ENCODE results near the gene ULK1.
A peak's percentile ranks its signal among the peaks of the same experiment; 100 is the strongest.

Gene ULK1

DNA sequence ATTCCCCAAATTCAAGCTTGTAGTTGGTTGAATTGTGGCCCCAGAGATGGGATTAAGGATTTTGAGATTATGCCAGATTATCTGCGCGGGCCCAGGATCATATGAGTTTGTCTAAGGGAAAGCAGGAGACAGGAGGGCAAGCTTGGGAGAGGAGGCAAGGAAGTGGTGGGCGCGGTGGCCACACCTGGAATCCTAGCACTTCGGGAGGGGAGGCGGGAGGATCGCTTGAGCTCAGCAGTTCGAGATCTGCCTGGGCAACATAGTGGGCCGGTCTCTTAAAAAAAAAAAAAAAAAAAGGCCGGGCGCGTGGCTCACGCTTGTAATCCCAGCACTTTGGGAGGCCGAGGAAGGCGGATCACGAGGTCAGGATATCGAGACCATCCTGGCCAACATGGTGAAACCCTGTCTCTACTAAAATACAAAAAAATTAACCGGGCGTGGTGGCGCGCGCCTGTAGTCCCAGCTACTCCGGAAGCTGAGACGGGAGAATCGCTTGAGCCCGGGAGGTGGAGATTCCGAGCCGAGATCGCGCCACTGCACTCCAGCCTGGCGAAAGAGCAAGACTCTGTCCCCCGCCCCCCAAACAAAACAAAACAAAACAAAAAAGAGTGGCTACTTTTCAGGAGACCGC is 33.8 kb downstream of the ULK1 start:
- Mint-ChIP-seq H3K4me1 (ENCODE audit: low read depth) (peaks cover 23% of the 10 kb centered on the region), H3K27me3 (no peaks in the 10 kb centered on the region), H3K9me3 (ENCODE audit: low read depth) (no peaks in the 10 kb centered on the region), H3K36me3 (peaks cover 8% of the 10 kb centered on the region), H3K27ac (peak overlapping the region; percentile 86), H3K4me3 (peak overlapping the region; percentile 87)

GRCh38 chr12:131928711-131929580 is 34.5 kb downstream of the ULK1 start, which contains the start of gene PUS1:
PUS1 (plus strand) TSS chr12:131929276; CDS start chr12:131929723, 447 bp downstream.
- Mint-ChIP-seq H3K27ac (peak within 1 kb of the TSS; percentile 91), H3K4me1 (ENCODE audit: low read depth) (peaks cover 23% of the 10 kb centered on the region), H3K4me3 (peak within 1 kb of the TSS; percentile 96), H3K36me3 (peaks cover 8% of the 10 kb centered on the region), H3K9me3 (ENCODE audit: low read depth) (no peaks in the 10 kb centered on the region), H3K27me3 (no peaks in the 10 kb centered on the region)

DNA sequence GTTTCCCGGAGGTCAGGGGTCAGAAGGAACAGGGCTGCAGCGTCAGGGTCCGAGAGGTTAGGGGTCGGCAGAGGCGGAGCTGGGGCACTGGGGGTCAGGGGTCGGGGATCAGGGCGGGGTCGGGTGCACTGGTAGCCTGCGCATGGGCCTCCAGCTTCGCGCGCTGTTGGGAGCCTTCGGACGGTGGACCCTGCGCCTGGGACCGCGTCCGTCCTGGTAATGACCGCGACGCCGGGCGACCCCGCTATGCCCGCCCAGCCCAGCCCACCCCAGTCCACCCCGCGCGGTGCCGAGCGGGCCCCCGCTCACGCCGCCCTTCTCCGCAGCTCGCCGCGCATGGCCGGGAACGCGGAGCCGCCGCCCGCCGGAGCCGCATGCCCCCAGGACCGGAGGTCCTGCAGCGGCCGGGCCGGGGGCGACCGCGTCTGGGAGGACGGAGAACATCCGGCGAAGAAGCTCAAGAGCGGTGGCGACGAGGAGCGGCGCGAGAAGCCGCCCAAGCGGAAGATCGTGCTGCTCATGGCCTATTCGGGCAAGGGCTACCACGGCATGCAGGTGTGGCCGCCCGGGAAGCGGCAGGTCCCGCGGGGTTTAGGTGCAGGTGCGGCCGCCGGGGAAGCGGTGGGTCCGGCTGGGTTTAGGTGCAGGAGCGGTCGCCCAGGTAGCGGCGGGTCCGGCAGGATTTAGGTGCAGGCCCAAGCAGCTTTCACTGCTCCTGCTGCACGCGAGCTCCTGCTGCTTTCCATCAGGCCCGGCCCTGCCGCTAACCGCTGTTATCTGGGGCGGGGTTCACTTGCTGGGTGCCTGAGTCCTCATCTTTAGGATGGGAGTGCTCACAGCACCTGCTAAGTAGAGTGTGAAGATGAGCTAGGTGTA is 35.4 kb downstream of the ULK1 start:
- H3K27me3 Mint-ChIP-seq, result no peaks in the 10 kb centered on the region
- H3K4me1 Mint-ChIP-seq (ENCODE audit: low read depth), result peaks cover 18% of the 10 kb centered on the region
- peak overlapping the region; percentile 91 for H3K27ac Mint-ChIP-seq
- peaks cover 8% of the 10 kb centered on the region for H3K36me3 Mint-ChIP-seq
- H3K9me3 Mint-ChIP-seq (ENCODE audit: low read depth), result no peaks in the 10 kb centered on the region
- H3K4me3 Mint-ChIP-seq, result peak overlapping the region; percentile 96

DNA sequence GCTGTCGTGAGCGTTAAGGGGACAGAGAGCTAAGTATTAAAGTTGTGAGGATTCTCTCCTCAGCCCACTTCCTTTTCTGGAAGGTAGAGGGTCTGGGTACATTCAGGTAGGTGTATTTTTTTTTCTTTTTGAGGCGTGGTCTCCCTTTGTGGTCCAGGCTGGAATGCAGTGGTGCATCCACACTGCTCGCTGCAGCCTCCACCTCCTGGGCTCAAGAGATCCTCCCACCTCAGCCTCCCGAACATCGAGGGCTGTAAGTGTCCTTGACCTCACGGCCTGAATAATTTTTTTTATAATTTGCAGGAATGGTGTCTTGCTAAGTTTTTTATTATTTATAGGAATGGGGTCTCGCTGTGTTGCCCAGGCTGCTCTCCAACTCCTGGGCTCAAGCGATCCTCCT is 36.1 kb downstream of the ULK1 start:
- no peaks in the 10 kb centered on the region for H3K27me3 Mint-ChIP-seq
- H3K27ac Mint-ChIP-seq, result peak overlapping the region; percentile 91
- peaks cover 16% of the 10 kb centered on the region for H3K4me1 Mint-ChIP-seq (ENCODE audit: low read depth)
- peak overlapping the region; percentile 96 for H3K4me3 Mint-ChIP-seq
- H3K9me3 Mint-ChIP-seq (ENCODE audit: low read depth), result no peaks in the 10 kb centered on the region
- H3K36me3 Mint-ChIP-seq, result peaks cover 8% of the 10 kb centered on the region

DNA sequence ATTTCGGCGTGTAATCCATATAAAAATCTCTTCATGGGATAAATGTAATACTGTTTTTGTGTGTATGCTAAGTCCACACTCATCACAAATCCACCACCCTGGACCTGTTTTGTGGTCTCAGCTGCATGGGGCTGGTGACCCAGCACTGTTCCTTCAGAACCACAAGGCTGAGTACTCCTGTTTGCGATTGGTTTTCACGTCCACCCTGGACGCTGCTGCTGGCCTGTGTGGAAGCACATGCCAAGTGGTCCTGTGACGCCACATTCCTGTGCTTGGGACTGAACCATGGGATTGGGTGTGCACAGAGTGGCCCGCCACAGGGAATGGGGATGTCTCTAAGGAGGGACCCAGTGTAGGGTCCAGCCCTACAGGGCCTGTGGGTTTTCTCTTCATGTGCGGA is 39.0 kb downstream of the ULK1 start:
- Mint-ChIP-seq H3K9me3 (ENCODE audit: low read depth) (no peaks in the 10 kb centered on the region), H3K36me3 (peaks cover 10% of the 10 kb centered on the region), H3K4me1 (ENCODE audit: low read depth) (peaks cover 14% of the 10 kb centered on the region), H3K4me3 (no peak overlapping the region), H3K27me3 (no peaks in the 10 kb centered on the region), H3K27ac (no peak overlapping the region)

- Mint-ChIP-seq H3K4me3 (no peak overlapping the region), H3K9me3 (ENCODE audit: low read depth) (no peaks in the 10 kb centered on the region), H3K36me3 (peaks cover 10% of the 10 kb centered on the region), H3K27ac (no peak overlapping the region), H3K27me3 (no peaks in the 10 kb centered on the region), H3K4me1 (ENCODE audit: low read depth) (peaks cover 14% of the 10 kb centered on the region)
Observed at GRCh38 chr12:131934535-131934934, 40.1 kb downstream of the ULK1 start.

DNA sequence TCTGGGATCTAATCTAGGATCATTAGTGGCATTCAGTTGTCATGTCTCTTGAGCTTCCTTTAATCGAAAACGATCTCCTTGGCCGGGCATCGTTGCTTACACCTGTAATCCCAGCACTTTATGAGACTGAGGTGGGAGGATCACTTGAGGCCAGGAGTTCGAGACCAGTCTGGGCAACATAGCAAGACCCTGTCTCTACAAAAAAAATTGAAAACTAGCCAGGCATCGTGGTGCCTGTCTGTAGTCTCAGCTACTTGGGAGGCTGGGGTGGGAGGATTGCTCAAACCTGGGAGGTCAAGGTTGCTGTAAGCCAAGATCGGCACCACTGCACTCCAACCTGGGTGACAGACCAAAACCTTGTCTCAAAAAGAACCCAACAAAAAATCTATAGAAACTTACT is 43.7 kb downstream of the ULK1 start:
- H3K27ac Mint-ChIP-seq, result no peak overlapping the region
- no peaks in the 10 kb centered on the region for H3K4me1 Mint-ChIP-seq (ENCODE audit: low read depth)
- H3K4me3 Mint-ChIP-seq, result no peak overlapping the region
- no peaks in the 10 kb centered on the region for H3K9me3 Mint-ChIP-seq (ENCODE audit: low read depth)
- peaks cover 2% of the 10 kb centered on the region for H3K36me3 Mint-ChIP-seq
- H3K27me3 Mint-ChIP-seq, result no peaks in the 10 kb centered on the region

DNA sequence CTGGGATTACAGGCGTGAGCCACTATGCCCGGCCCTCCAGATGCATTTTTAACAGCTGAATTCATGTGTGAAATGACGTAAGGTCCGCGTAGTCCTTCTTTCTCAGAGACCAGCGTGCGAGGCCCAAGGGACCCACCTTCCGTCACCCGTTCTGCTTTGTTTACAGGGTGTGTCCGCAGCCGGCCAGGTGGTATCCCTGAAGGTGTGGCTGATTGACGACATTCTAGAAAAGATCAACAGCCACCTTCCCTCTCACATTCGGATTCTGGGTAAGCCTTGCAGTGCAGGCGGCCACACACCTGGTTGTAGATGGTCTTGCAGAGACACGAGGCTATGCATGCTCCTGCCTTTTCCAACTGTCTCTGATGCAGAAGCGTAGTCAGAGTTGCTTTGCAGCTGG is 44.6 kb downstream of the ULK1 start:
- Mint-ChIP-seq H3K27me3 (no peaks in the 10 kb centered on the region), H3K9me3 (ENCODE audit: low read depth) (no peaks in the 10 kb centered on the region), H3K4me1 (ENCODE audit: low read depth) (no peaks in the 10 kb centered on the region), H3K4me3 (no peak overlapping the region), H3K27ac (no peak overlapping the region), H3K36me3 (peaks cover 2% of the 10 kb centered on the region)

- Mint-ChIP-seq H3K27ac (no peak overlapping the region), H3K4me1 (ENCODE audit: low read depth) (no peaks in the 10 kb centered on the region), H3K4me3 (no peak overlapping the region), H3K9me3 (ENCODE audit: low read depth) (no peaks in the 10 kb centered on the region), H3K27me3 (no peaks in the 10 kb centered on the region), H3K36me3 (peaks cover 2% of the 10 kb centered on the region)
Observed at GRCh38 chr12:131940141-131940547, 45.7 kb downstream of the ULK1 start.

DNA sequence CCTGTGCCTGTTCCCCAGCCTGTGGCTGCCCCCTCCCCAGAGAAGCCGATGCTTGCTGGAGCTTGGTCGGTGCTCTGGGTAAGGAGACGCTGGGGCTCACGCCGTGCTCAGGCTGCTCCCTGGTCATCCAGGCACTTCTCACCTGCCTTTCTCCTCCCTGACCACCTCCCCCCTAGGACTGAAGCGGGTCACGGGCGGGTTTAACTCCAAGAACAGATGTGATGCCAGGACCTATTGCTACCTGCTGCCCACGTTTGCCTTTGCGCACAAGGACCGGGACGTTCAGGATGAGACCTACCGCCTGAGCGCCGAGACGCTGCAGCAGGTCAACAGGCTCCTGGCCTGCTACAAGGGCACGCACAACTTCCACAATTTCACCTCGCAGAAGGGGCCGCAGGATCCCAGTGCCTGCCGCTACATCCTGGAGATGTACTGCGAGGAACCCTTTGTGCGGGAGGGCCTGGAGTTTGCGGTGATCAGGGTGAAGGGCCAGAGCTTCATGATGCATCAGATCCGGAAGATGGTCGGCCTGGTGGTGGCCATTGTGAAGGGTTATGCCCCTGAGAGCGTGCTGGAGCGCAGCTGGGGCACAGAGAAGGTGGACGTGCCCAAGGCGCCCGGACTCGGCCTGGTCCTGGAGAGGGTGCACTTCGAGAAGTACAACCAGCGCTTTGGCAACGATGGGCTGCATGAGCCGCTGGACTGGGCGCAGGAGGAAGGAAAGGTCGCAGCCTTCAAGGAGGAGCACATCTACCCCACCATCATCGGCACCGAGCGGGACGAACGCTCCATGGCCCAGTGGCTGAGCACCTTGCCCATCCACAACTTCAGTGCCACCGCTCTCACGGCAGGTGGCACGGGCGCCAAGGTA is 46.9 kb downstream of the ULK1 start:
- no peaks in the 10 kb centered on the region for H3K4me1 Mint-ChIP-seq (ENCODE audit: low read depth)
- H3K27me3 Mint-ChIP-seq, result no peaks in the 10 kb centered on the region
- no peak overlapping the region for H3K4me3 Mint-ChIP-seq
- no peak overlapping the region for H3K27ac Mint-ChIP-seq
- no peaks in the 10 kb centered on the region for H3K9me3 Mint-ChIP-seq (ENCODE audit: low read depth)
- peaks cover 2% of the 10 kb centered on the region for H3K36me3 Mint-ChIP-seq

GRCh38 chr12:131941987-131942341 is 47.5 kb downstream of the ULK1 start:
- Mint-ChIP-seq H3K4me3 (no peak overlapping the region), H3K4me1 (ENCODE audit: low read depth) (no peaks in the 10 kb centered on the region), H3K9me3 (ENCODE audit: low read depth) (no peaks in the 10 kb centered on the region), H3K27ac (no peak overlapping the region), H3K27me3 (no peaks in the 10 kb centered on the region), H3K36me3 (peaks cover 2% of the 10 kb centered on the region)

DNA sequence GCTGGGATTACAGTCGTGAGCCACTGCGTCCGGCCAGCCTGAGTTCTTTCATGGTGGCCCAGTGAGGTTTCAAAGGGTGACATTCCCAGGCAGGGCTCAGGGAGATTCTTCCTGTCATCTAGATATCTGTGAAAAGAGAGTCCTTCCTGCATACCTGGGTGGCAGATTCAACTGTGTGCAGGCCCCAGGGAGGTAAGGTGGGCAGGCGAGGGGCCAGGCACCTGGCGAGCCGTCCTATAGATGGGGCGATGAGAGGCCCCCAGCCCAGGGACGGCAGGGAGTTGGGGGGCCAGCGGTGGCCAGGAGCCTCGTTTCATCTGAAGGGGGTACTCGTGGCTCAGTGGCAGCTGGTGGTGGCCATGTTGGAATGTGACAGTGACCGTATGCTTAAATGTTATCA is 48.2 kb downstream of the ULK1 start:
- Mint-ChIP-seq H3K27me3 (no peaks in the 10 kb centered on the region), H3K4me3 (no peak overlapping the region), H3K36me3 (peaks cover 2% of the 10 kb centered on the region), H3K9me3 (ENCODE audit: low read depth) (no peaks in the 10 kb centered on the region), H3K27ac (no peak overlapping the region), H3K4me1 (ENCODE audit: low read depth) (peaks cover 5% of the 10 kb centered on the region)

DNA sequence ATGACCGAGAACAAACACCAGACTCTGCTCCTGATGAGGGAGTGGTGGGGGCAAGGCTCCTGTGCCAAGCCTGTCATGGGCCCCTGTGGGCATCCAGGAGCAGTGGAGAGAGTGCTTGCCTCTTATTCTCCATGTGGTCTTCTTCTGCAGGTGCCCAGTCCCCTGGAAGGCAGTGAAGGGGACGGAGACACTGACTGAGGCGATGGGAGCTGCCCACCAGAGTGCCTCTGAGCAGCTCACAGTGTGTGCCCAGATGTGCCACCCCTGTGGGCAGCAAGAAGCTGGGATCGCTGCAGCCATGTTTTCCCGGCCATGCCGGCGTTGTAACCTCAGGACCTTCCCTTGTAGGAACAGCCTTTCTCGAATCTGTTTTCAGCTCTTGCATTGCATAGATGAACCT is 49.0 kb downstream of the ULK1 start:
- Mint-ChIP-seq H3K4me3 (no peak overlapping the region), H3K27ac (no peak overlapping the region), H3K4me1 (ENCODE audit: low read depth) (peaks cover 12% of the 10 kb centered on the region), H3K9me3 (ENCODE audit: low read depth) (no peaks in the 10 kb centered on the region), H3K27me3 (no peaks in the 10 kb centered on the region), H3K36me3 (no peaks in the 10 kb centered on the region)

DNA sequence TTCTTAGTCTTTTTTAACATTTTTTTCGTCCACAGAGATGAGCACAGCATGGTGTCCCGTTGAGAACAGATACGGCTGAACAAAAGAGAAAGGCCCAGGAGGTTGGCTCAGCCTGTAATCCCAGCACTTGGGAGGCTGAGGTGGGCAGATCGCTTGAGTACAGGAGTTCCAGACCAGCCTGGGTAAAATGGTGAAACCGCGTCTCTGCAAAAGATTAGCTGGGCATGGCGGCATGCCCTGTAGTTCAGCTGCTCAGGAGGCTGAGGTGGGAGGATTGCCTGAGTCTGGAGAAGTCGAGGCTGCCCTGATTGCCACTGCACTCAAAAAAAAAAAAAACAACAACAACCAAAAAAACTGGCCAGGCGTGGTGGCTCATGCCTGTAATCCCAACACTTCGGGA is 49.5 kb downstream of the ULK1 start:
- H3K4me3 Mint-ChIP-seq, result no peak overlapping the region
- no peaks in the 10 kb centered on the region for H3K9me3 Mint-ChIP-seq (ENCODE audit: low read depth)
- H3K36me3 Mint-ChIP-seq, result no peaks in the 10 kb centered on the region
- H3K27ac Mint-ChIP-seq, result no peak overlapping the region
- peaks cover 17% of the 10 kb centered on the region for H3K4me1 Mint-ChIP-seq (ENCODE audit: low read depth)
- H3K27me3 Mint-ChIP-seq, result no peaks in the 10 kb centered on the region

Data from activated naive CD8-positive, alpha-beta T cell (primary cell).